Trophoblast cell (in vitro differentiated cells and primary cell): ENCODE results near the gene ZC2HC1C.

Source experiments
- DNase-seq, 2 donors: peaks; one replicate each; pipeline ENCODE4 v3.0.0-alpha.2; 2016
- H2AFZ ChIP-seq: 2 replicates; pipeline ENCODE4 v1.6.1; 2013; ENCODE audit warnings: low read length, moderate library complexity, mild to moderate bottlenecking; ENCODE audit not compliant: insufficient read depth, poor library complexity
- H2AK5ac ChIP-seq: 2 replicates; pipeline ENCODE4 v1.6.1; 2013; ENCODE audit warnings: mild to moderate bottlenecking, low read length
- H2BK120ac ChIP-seq: 2 replicates; pipeline ENCODE4 v1.6.1; 2013; ENCODE audit warnings: low read length, mild to moderate bottlenecking, moderate library complexity; ENCODE audit not compliant: insufficient read depth, poor library complexity
- H2BK12ac ChIP-seq: 2 replicates; pipeline ENCODE4 v1.6.1; 2013; ENCODE audit warnings: mild to moderate bottlenecking, low read length, moderate library complexity
- H2BK5ac ChIP-seq: 2 replicates; pipeline ENCODE4 v1.6.1; 2013; ENCODE audit warnings: low read length, low read depth, moderate library complexity, mild to moderate bottlenecking; ENCODE audit not compliant: poor library complexity
- H3K14ac ChIP-seq: 2 replicates; pipeline ENCODE4 v1.6.1; 2013; ENCODE audit warnings: mild to moderate bottlenecking, low read length
- H3K18ac ChIP-seq: 2 replicates; pipeline ENCODE4 v1.6.1; 2013; ENCODE audit warnings: mild to moderate bottlenecking, low read length
- H3K23ac ChIP-seq: 2 replicates; pipeline ENCODE4 v1.6.1; 2013; ENCODE audit warnings: low read length
- H3K27ac ChIP-seq: 2 replicates; pipeline ENCODE4 v1.5.1; 2013; ENCODE audit warnings: low read depth, mild to moderate bottlenecking, inconsistent platforms, low read length, moderate library complexity
- H3K27me3 ChIP-seq: 2 replicates; pipeline ENCODE4 v1.6.1; 2013; ENCODE audit warnings: inconsistent platforms, mild to moderate bottlenecking, low read length, moderate library complexity; ENCODE audit not compliant: insufficient read depth
- H3K36me3 ChIP-seq, 2 experiments: 1 replicate in 1 of 2; 2 replicates in 1 of 2; pipeline ENCODE4 v1.6.1; 2013; ENCODE audit warnings: low read length in 2 of 2, mild to moderate bottlenecking in 2 of 2, moderate library complexity in 1 of 2; ENCODE audit not compliant: insufficient read depth in 2 of 2, control insufficient read depth in 1 of 2
- H3K4ac ChIP-seq: 2 replicates; pipeline ENCODE4 v1.6.1; 2013; ENCODE audit warnings: low read depth, mild to moderate bottlenecking, low read length, moderate library complexity
- H3K4me1 ChIP-seq, 2 experiments: 1 replicate in 1 of 2; 2 replicates in 1 of 2; pipeline ENCODE4 v1.6.1; 2013; ENCODE audit warnings: low read length in 2 of 2, mild to moderate bottlenecking in 2 of 2, moderate library complexity in 1 of 2; ENCODE audit not compliant: insufficient read depth in 2 of 2, control insufficient read depth in 1 of 2
- H3K4me2 ChIP-seq: 2 replicates; pipeline ENCODE4 v1.6.1; 2013; ENCODE audit warnings: inconsistent platforms, mild to moderate bottlenecking, low read length, moderate library complexity
- H3K4me3 ChIP-seq: 2 replicates; pipeline ENCODE4 v1.5.1; 2013; ENCODE audit warnings: mild to moderate bottlenecking, low read depth, low read length, inconsistent platforms
- H3K79me1 ChIP-seq: one replicate; pipeline ENCODE4 v1.6.1; 2013; ENCODE audit warnings: low read length
- H3K79me2 ChIP-seq: 2 replicates; pipeline ENCODE4 v1.6.1; 2013; ENCODE audit warnings: low read length, mild to moderate bottlenecking; ENCODE audit not compliant: control insufficient read depth, insufficient read depth, poor library complexity
- H3K9ac ChIP-seq: 2 replicates; pipeline ENCODE4 v1.6.1; 2013; ENCODE audit warnings: mild to moderate bottlenecking, low read length
- H3K9me3 ChIP-seq: 2 replicates; pipeline ENCODE4 v1.6.1; 2013; ENCODE audit warnings: low read depth, mild to moderate bottlenecking, control low read depth, inconsistent platforms, low read length; ENCODE audit not compliant: insufficient read depth
- H4K12ac ChIP-seq: 2 replicates; pipeline ENCODE4 v1.6.1; 2013; ENCODE audit warnings: low read depth, mild to moderate bottlenecking, low read length, moderate library complexity
- H4K8ac ChIP-seq: 2 replicates; pipeline ENCODE4 v1.6.1; 2013; ENCODE audit warnings: low read depth, mild to moderate bottlenecking, low read length, moderate library complexity
- H4K91ac ChIP-seq: one replicate; pipeline ENCODE4 v1.6.1; 2013; ENCODE audit warnings: low read depth, mild to moderate bottlenecking, low read length, moderate library complexity
- WGBS: extraction: QIAGEN DNeasy Blood & Tissue Kit; methylation state at CpG from one replicate; pipeline ENCODE4 v1.1.7; 2013; ENCODE audit warnings: missing lambda C conversion rate; ENCODE audit not compliant: insufficient read length, insufficient coverage; ENCODE audit errors: extremely low coverage; 5-methylcytosine and 5-hydroxymethylcytosine counted together

Gene ZC2HC1C

GRCh38 chr14:75113932-75114539 lies 44.6 kb downstream of the ZC2HC1C start:
- Histone ChIP-seq H3K79me1 (no peaks in the 10 kb centered on the region), H3K4me1 (no peaks in the 10 kb centered on the region), H4K12ac (no peak overlapping the region), H3K14ac (no peak overlapping the region), H3K27me3 (no peaks in the 10 kb centered on the region), H2AFZ (no peak overlapping the region), H2BK5ac (no peak overlapping the region), H3K79me2 (no peaks in the 10 kb centered on the region), H3K9ac (no peak overlapping the region), H3K23ac (no peak overlapping the region), H3K4me2 (no peak overlapping the region), H3K4ac (no peak overlapping the region), H2BK120ac (no peak overlapping the region), H4K91ac (no peak overlapping the region), H3K27ac (no peak overlapping the region), H2AK5ac (no peak overlapping the region), H3K18ac (no peak overlapping the region), H3K36me3 (peaks cover 22 to 24% of the 10 kb centered on the region in 2 experiments), H4K8ac (no peak overlapping the region), H3K4me3 (no peak overlapping the region), H3K9me3 (no peaks in the 10 kb centered on the region), H2BK12ac (no peak overlapping the region)
- DNase-seq: no peak
- WGBS: no CpG with 5 or more reads among the region's 5 CpGs

- Histone ChIP-seq H4K91ac (no peak overlapping the region), H3K79me2 (no peaks in the 10 kb centered on the region), H3K27ac (no peak overlapping the region), H3K9ac (no peak overlapping the region), H3K14ac (no peak overlapping the region), H2AK5ac (no peak overlapping the region), H3K18ac (no peak overlapping the region), H3K4me1 (no peaks in the 10 kb centered on the region), H2BK12ac (no peak overlapping the region), H3K36me3 (peaks cover 14 to 16% of the 10 kb centered on the region in 2 experiments), H3K9me3 (no peaks in the 10 kb centered on the region), H3K4me2 (no peak overlapping the region), H2BK5ac (no peak overlapping the region), H3K27me3 (no peaks in the 10 kb centered on the region), H2AFZ (no peak overlapping the region), H4K8ac (no peak overlapping the region), H3K4me3 (no peak overlapping the region), H4K12ac (no peak overlapping the region), H3K79me1 (no peaks in the 10 kb centered on the region), H3K23ac (no peak overlapping the region), H3K4ac (no peak overlapping the region), H2BK120ac (no peak overlapping the region)
- DNase-seq: peak; percentile 3 to 42
- WGBS: no CpG with 5 or more reads among the region's 2 CpGs
These were observed 49.6 kb downstream of the ZC2HC1C start for GRCh38 chr14:75119056-75119455.

GRCh38 chr14:75120541-75121291 lies 51.3 kb downstream of the ZC2HC1C start:
- Histone ChIP-seq H3K23ac (no peak overlapping the region), H3K27ac (no peak overlapping the region), H3K79me1 (no peaks in the 10 kb centered on the region), H3K27me3 (no peaks in the 10 kb centered on the region), H2BK5ac (no peak overlapping the region), H3K36me3 (peaks cover 11 to 12% of the 10 kb centered on the region in 2 experiments), H3K79me2 (no peaks in the 10 kb centered on the region), H2AFZ (no peak overlapping the region), H3K4me3 (no peak overlapping the region), H3K9me3 (no peaks in the 10 kb centered on the region), H3K4me1 (no peaks in the 10 kb centered on the region), H3K9ac (no peak overlapping the region), H2BK12ac (no peak overlapping the region), H3K4ac (no peak overlapping the region), H4K91ac (no peak overlapping the region), H4K12ac (no peak overlapping the region), H4K8ac (no peak overlapping the region), H3K14ac (no peak overlapping the region), H2AK5ac (no peak overlapping the region), H3K4me2 (no peak overlapping the region), H3K18ac (no peak overlapping the region), H2BK120ac (no peak overlapping the region)
- no peak for DNase-seq
- WGBS: no CpG with 5 or more reads among the region's 3 CpGs

- Histone ChIP-seq H3K27me3 (no peaks in the 10 kb centered on the region), H3K18ac (no peak overlapping the region), H3K23ac (no peak overlapping the region), H3K9me3 (no peaks in the 10 kb centered on the region), H2AFZ (no peak overlapping the region), H2AK5ac (no peak overlapping the region), H3K4me3 (no peak overlapping the region), H3K36me3 (peaks cover 7 to 9% of the 10 kb centered on the region in 2 experiments), H3K79me2 (peaks cover 2% of the 10 kb centered on the region), H3K9ac (no peak overlapping the region), H4K91ac (no peak overlapping the region), H3K4ac (no peak overlapping the region), H2BK12ac (no peak overlapping the region), H3K4me2 (no peak overlapping the region), H4K12ac (no peak overlapping the region), H3K79me1 (peaks cover 2% of the 10 kb centered on the region), H2BK120ac (no peak overlapping the region), H3K27ac (no peak overlapping the region), H3K4me1 (peaks cover 0 to 1% of the 10 kb centered on the region in 2 experiments), H2BK5ac (no peak overlapping the region), H3K14ac (no peak overlapping the region), H4K8ac (no peak overlapping the region)
- no peak for DNase-seq
- no CpG with 5 or more reads among the region's 7 CpGs for WGBS
These were observed 52.1 kb downstream of the ZC2HC1C start for GRCh38 chr14:75121552-75121951.
